ENCODE measurements around the gene NR2C2AP. TPM values are rescaled to one million over a fixed set of nuclear protein-coding genes. Genes with fewer than 3 reads are reported as not detected.
A peak's percentile ranks its signal among the peaks of the same experiment; 100 is the strongest.

Gene NR2C2AP
- total RNA-seq, 4 donors from 2014 or later: 5.0 to 11.6 (median 8.7) TPM

DNA sequence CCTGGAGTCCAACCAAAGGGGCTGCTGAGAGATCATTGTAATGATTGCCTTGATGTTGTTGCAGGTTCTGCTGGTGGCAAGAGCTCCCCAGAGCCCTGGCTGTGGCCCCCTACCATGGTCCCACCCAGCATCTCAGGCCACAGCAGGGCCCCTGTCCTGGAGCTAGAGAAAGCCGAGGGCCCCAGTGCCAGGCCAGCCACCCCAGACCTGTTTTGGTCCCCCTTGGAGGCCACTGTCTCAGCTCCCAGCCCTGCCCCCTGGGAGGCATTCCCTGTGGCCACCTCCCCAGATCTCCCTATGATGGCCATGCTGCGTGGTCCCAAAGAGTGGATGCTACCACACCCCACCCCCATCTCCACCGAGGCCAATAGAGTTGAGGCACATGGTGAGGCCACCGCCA lies 24.0 kb upstream of the NR2C2AP start:
- Histone ChIP-seq H3K27me3 (no peaks in the 10 kb centered on the region), H3K36me3 (no peaks in the 10 kb centered on the region)

DNA sequence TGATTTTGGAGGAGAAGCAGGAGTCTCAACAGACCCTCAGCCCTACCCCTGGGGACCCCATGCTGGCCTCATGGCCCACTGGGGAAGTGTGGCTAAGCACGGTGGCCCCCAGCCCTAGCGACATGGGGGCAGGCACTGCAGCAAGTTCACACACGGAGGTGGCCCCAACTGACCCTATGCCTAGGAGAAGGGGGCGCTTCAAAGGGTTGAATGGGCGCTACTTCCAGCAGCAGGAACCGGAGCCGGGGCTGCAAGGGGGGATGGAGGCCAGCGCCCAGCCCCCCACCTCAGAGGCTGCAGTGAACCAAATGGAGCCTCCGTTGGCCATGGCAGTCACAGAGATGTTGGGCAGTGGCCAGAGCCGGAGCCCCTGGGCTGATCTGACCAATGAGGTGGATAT lies 23.4 kb upstream of the NR2C2AP start:
- H3K9me3 ChIP-seq: no peaks in the 10 kb centered on the region
- H3K4me1 ChIP-seq: peaks cover 0 to 11% (median 5%) of the 10 kb centered on the region in 4 donors
- H3K27ac ChIP-seq: no peak overlapping the region
- no peaks in the 10 kb centered on the region for H3K36me3 ChIP-seq
- TF ChIP-seq, protein P1, sequence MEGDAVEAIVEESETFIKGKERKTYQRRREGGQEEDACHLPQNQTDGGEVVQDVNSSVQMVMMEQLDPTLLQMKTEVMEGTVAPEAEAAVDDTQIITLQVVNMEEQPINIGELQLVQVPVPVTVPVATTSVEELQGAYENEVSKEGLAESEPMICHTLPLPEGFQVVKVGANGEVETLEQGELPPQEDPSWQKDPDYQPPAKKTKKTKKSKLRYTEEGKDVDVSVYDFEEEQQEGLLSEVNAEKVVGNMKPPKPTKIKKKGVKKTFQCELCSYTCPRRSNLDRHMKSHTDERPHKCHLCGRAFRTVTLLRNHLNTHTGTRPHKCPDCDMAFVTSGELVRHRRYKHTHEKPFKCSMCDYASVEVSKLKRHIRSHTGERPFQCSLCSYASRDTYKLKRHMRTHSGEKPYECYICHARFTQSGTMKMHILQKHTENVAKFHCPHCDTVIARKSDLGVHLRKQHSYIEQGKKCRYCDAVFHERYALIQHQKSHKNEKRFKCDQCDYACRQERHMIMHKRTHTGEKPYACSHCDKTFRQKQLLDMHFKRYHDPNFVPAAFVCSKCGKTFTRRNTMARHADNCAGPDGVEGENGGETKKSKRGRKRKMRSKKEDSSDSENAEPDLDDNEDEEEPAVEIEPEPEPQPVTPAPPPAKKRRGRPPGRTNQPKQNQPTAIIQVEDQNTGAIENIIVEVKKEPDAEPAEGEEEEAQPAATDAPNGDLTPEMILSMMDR (IDR thresholded peaks at IDR 0.05): no peak
- H3K27me3 ChIP-seq: no peaks in the 10 kb centered on the region
- no peak overlapping the region for H3K4me3 ChIP-seq
- DNase-seq: no peak

More for the DNA sequence above, 24.0 kb upstream of the NR2C2AP start:
- H3K9me3 ChIP-seq: no peaks in the 10 kb centered on the region
- TF ChIP-seq, protein P1 (IDR thresholded peaks at IDR 0.05): no peak
- no peak for TF ChIP-seq POLR2A (IDR thresholded peaks at IDR 0.05)
- no peak overlapping the region for H3K27ac ChIP-seq
- H3K4me1 ChIP-seq: peaks cover 0 to 11% (median 5%) of the 10 kb centered on the region in 4 donors
- H3K4me3 ChIP-seq: no peak overlapping the region
- no peak for DNase-seq

DNA sequence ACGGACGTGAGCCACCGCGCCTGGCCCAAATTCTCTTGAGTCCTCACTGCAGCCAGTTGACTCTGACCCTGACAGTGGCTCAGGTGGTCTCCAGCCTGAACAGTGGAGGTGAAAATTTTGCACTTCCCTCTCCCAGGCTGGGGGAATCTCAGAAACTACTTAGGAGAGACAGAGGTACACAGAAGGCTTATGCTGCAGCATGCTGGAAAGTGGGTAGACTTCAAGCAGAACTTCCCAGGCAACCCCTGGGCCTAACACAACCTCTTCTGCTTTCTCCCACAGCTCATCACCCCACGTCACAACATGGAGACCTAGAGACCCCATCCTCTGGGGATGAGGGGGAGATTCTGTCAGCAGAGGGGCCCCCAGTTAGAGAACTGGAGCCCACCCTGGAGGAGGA lies 23.0 kb upstream of the NR2C2AP start:
- H3K36me3 ChIP-seq: no peaks in the 10 kb centered on the region
- H3K4me1 ChIP-seq: peaks cover 0 to 11% (median 5%) of the 10 kb centered on the region in 4 donors
- H3K4me3 ChIP-seq: no peak overlapping the region
- no peaks in the 10 kb centered on the region for H3K27me3 ChIP-seq
- no peaks in the 10 kb centered on the region for H3K9me3 ChIP-seq
- H3K27ac ChIP-seq: no peak overlapping the region
- TF ChIP-seq, protein P1 (IDR thresholded peaks at IDR 0.05): no peak
- TF ChIP-seq POLR2A (IDR thresholded peaks at IDR 0.05): no peak
- DNase-seq: no peak

GRCh38 chr19:19224852-19225494 lies 21.8 kb upstream of the NR2C2AP start:
- no peaks in the 10 kb centered on the region for H3K27me3 ChIP-seq
- TF ChIP-seq, protein P1 (IDR thresholded peaks at IDR 0.05): peak; percentile 62 to 78 (median 71)
- TF ChIP-seq POLR2A (IDR thresholded peaks at IDR 0.05): no peak
- peaks cover 0 to 11% (median 5%) of the 10 kb centered on the region in 4 donors for H3K4me1 ChIP-seq
- H3K9me3 ChIP-seq: no peaks in the 10 kb centered on the region
- peak overlapping the region; percentile 30 to 61 (median 48) for H3K4me3 ChIP-seq
- no peak overlapping the region for H3K27ac ChIP-seq
- peak; percentile 63 to 89 (median 84) for DNase-seq
- H3K36me3 ChIP-seq: no peaks in the 10 kb centered on the region

DNA sequence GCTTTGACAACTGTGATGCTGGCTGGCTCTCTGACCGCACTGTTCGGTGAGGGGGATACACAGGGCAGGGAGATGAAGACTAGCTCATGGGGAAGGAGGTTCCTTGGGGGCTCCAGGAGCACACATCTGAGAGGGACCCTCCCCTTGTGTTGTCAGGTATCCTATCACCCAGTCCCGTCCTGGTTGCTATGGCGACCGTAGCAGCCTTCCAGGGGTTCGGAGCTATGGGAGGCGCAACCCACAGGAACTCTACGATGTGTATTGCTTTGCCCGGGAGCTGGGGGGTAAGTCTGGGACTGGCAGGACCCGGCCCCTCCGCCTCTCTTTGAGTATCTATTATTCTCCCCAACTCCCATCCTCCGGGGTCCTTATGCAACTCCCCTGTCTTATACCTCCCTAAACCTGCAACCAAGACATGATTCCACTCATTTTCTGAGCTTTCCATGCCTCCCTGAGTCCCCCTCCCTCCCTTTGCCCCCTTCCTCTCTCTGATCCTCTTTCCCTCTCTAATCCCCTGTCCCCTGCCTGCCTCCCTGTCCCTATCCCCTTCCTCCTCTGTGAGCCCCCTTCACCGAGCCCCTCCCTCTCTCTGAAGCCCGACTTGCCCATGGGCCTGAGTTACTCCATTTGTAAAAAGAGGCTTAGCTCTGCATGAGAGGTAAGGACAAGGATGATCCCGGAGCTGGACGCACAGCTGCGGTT lies 21.1 kb upstream of the NR2C2AP start:
- Histone ChIP-seq H3K4me1 (peaks cover 0 to 11% (median 5%) of the 10 kb centered on the region in 4 donors), H3K27me3 (no peaks in the 10 kb centered on the region), H3K27ac (no peak overlapping the region), H3K36me3 (no peaks in the 10 kb centered on the region), H3K9me3 (no peaks in the 10 kb centered on the region), H3K4me3 (peak overlapping the region in 2 of 4 donors; percentile 52 to 61)
- DNase-seq: no peak
- no peak for TF ChIP-seq POLR2A (IDR thresholded peaks at IDR 0.05)
- TF ChIP-seq, protein P1 (IDR thresholded peaks at IDR 0.05): no peak

Measured in Peyer's patch (tissue), 4 donors.